Measurements from ENCODE around the gene SH3PXD2A. TPM values are rescaled to one million over a fixed set of nuclear protein-coding genes. Genes with fewer than 3 reads are reported as not detected.

SH3PXD2A gene
- total and polyA plus RNA-seq, 9 of the 15 experiments (the other 6 are each of a cell fraction or from before 2014, with no cell fraction given), result 0.41 to 9.3 (median 2.5) TPM

GRCh38 chr10:103884681-103885139 is 29.3 kb upstream of the SH3PXD2A start:
- no peak overlapping the region for H3K9ac ChIP-seq (ENCODE audit: insufficient read depth in 1 of 2, low read depth in 2 of 2, low read length in 2 of 2)
- TF ChIP-seq, protein P1, sequence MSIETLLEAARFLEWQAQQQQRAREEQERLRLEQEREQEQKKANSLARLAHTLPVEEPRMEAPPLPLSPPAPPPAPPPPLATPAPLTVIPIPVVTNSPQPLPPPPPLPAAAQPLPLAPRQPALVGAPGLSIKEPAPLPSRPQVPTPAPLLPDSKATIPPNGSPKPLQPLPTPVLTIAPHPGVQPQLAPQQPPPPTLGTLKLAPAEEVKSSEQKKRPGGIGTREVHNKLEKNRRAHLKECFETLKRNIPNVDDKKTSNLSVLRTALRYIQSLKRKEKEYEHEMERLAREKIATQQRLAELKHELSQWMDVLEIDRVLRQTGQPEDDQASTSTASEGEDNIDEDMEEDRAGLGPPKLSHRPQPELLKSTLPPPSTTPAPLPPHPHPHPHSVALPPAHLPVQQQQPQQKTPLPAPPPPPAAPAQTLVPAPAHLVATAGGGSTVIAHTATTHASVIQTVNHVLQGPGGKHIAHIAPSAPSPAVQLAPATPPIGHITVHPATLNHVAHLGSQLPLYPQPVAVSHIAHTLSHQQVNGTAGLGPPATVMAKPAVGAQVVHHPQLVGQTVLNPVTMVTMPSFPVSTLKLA (conservative IDR thresholded peaks at IDR 0.05), result no peak
- TF ChIP-seq, protein P2, sequence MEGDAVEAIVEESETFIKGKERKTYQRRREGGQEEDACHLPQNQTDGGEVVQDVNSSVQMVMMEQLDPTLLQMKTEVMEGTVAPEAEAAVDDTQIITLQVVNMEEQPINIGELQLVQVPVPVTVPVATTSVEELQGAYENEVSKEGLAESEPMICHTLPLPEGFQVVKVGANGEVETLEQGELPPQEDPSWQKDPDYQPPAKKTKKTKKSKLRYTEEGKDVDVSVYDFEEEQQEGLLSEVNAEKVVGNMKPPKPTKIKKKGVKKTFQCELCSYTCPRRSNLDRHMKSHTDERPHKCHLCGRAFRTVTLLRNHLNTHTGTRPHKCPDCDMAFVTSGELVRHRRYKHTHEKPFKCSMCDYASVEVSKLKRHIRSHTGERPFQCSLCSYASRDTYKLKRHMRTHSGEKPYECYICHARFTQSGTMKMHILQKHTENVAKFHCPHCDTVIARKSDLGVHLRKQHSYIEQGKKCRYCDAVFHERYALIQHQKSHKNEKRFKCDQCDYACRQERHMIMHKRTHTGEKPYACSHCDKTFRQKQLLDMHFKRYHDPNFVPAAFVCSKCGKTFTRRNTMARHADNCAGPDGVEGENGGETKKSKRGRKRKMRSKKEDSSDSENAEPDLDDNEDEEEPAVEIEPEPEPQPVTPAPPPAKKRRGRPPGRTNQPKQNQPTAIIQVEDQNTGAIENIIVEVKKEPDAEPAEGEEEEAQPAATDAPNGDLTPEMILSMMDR (IDR thresholded peaks at IDR 0.05 in 2 of 3, conservative IDR thresholded peaks at IDR 0.05 in 1 of 3; ENCODE audit: insufficient read depth in 2 of 3, low read depth in 1 of 3, low read length in 3 of 3), result peak; percentile 57 to 75 (median 66)
- no peak for TF ChIP-seq SREBF2 (CRISPR knock-in tag; IDR thresholded peaks at IDR 0.05)
- TF ChIP-seq SMC3 (conservative IDR thresholded peaks at IDR 0.05; ENCODE audit: insufficient read depth, low read depth, low read length), result peak; percentile 36; the same call in 1 of the 2 replicates
- TF ChIP-seq RBFOX2 (IDR thresholded peaks at IDR 0.05; ENCODE audit: low read depth, low read length), result no peak
- TF ChIP-seq REST (IDR thresholded peaks at IDR 0.05; ENCODE audit: borderline replicate concordance), result peak; percentile 45; the same call in 1 of the 2 replicates
- TF ChIP-seq REST (CRISPR knock-in tag; IDR thresholded peaks at IDR 0.05; ENCODE audit: low read depth), result no peak
- TF ChIP-seq RAD21 (CRISPR knock-in tag; conservative IDR thresholded peaks at IDR 0.05 in 1 of 2, IDR thresholded peaks at IDR 0.05 in 1 of 2), result peak; percentile 61 to 72
- peak; percentile 79 for TF ChIP-seq ZKSCAN1 (IDR thresholded peaks at IDR 0.05; ENCODE audit: low read depth, low read length)
- WGBS (ENCODE audit: insufficient coverage, low coverage, missing lambda C conversion rate), result 59% methylated on average over 3 of the region's 3 CpGs
- no peak overlapping the region for H3K27ac ChIP-seq (ENCODE audit: extremely low read depth, low read depth, low read length)
- POLR2A ChIA-PET, result no interaction called here
- no peak overlapping the region for H3K4me2 ChIP-seq (ENCODE audit: insufficient read depth, low read length)
- no peaks in the 10 kb centered on the region for H3K9me1 ChIP-seq (ENCODE audit: control insufficient read depth, insufficient read depth, low read length)
- intact Hi-C loops (cut with micrococcal nuclease), result loop anchor here (1.0 to 10.0 kb wide), 5 partner anchors 83 to 468 kb away; partner anchors contain the start of genes CFAP58 and SLK
- CTCF ChIA-PET (ENCODE audit: low intra/inter-chr PET ratio), result interaction anchor here (2.3 kb wide), 1 partner anchor 172 kb away, joined by 16 read pairs; no protein-coding TSS in a partner anchor
- ATAC-seq (peak; percentile 91), FAIRE-seq (peak; percentile 85), DNase-seq (ENCODE audit: extremely low read depth in 1 of 4, low spot score in 3 of 4) (peak; percentile 54 to 59 (median 54))
- no peaks in the 10 kb centered on the region for H4K20me1 ChIP-seq (replicated peaks; ENCODE audit: control insufficient read depth, insufficient read depth, low read length)
- H3K36me3 ChIP-seq (ENCODE audit: control insufficient read depth, insufficient read depth, low read length), result peaks cover 5% of the 10 kb centered on the region; the same call in 1 of the 3 replicates
- BruUV-seq (replicated peaks), result no TSS peak
- no peak overlapping the region for H2AFZ ChIP-seq (ENCODE audit: low read depth, low read length)
- H3K9me3 ChIP-seq (replicated peaks; ENCODE audit: control insufficient read depth, insufficient read depth, low read depth, low read length), result no peaks in the 10 kb centered on the region
- H3K4me3 ChIP-seq, result no peak overlapping the region
- no peaks in the 10 kb centered on the region for H3K79me2 ChIP-seq (ENCODE audit: control insufficient read depth, insufficient read depth, low read length)
- H3K27me3 ChIP-seq (ENCODE audit: control insufficient read depth in 2 of 2, insufficient read depth in 2 of 2, low read length in 2 of 2), result no peaks in the 10 kb centered on the region
- no peaks in the 10 kb centered on the region for H3K4me1 ChIP-seq (replicated peaks in 1 of 2; ENCODE audit: control insufficient read depth in 2 of 2, insufficient read depth in 2 of 2, low read length in 2 of 2)
- in situ Hi-C loops (cut with MboI), result loop anchor here (5.0 to 10.0 kb wide), 2 partner anchors 83 to 170 kb away; partner anchors contain the start of gene SLK

Measured in K562 (cell line).